Fibroblast of gingiva (primary cell): ENCODE results near the gene EVX2.
A peak's percentile ranks its signal among the peaks of the same experiment; 100 is the strongest.

Experiments
- DNase-seq: peaks from one replicate; pipeline ENCODE4 v3.0.0-alpha.2; 2011; ENCODE audit warnings: low read depth

The EVX2 gene

DNA sequence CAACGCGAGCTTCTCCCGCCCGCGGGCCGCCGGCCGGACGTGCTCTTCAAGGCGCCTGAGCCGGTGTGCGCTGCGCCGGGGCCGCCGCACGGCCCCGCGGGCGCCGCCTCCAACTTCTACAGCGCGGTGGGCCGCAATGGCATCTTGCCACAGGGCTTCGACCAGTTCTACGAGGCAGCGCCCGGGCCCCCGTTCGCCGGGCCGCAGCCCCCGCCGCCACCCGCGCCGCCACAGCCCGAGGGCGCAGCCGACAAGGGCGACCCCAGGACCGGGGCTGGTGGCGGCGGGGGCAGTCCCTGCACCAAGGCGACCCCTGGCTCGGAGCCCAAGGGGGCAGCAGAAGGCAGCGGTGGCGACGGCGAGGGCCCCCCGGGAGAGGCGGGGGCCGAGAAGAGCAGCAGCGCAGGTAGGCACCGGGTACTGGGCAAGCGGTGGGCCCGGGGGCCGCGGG is 24.0 kb upstream of the EVX2 start:
- DNase-seq = no peak

DNA sequence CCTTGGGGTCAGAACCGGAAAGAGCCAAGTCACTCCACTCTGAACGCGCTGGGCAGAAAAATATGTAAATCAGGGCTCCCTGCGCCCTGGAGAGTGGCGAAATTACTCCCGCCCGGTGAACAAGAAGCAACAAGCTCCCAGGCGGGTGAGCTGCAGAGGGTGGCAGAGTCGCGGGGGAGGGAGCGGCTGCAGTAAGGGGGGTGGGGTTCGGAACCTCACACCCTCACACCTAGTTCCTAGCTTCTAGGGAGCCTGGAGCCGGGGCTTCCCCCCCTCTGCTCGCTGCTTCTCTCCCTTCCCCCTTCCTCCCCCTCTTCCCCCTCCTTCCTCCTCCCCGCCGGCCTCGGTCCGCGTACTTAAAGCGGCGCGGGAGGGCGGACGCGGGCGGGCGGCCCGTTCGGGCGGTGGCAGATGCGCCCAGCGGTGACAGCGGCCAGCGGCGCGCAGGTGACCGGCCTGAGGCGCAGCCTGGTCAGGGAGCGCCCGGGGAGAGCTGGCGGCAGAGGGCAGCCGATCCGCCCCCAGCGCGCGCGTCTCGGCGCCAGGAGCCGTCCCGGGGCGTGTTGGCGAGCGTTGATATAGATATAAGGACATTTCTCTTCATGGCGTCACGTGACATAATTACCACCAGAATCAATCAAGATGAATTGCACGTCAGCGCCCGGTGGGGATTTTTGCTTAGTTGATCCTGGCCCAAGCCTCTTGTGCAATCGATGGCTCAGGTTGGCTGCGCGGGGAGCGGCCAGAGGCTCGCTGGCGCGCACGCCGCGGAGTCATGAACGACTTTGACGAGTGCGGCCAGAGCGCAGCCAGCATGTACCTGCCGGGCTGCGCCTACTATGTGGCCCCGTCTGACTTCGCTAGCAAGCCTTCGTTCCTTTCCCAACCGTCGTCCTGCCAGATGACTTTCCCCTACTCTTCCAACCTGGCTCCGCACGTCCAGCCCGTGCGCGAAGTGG is 23.1 kb upstream of the EVX2 start, which contains the start of gene HOXD11:
TSS of gene HOXD11 (plus strand) at position 700 of the 959 bp plus-strand sequence. CDS start at position 776, 76 bp downstream.
- no peak for DNase-seq

DNA sequence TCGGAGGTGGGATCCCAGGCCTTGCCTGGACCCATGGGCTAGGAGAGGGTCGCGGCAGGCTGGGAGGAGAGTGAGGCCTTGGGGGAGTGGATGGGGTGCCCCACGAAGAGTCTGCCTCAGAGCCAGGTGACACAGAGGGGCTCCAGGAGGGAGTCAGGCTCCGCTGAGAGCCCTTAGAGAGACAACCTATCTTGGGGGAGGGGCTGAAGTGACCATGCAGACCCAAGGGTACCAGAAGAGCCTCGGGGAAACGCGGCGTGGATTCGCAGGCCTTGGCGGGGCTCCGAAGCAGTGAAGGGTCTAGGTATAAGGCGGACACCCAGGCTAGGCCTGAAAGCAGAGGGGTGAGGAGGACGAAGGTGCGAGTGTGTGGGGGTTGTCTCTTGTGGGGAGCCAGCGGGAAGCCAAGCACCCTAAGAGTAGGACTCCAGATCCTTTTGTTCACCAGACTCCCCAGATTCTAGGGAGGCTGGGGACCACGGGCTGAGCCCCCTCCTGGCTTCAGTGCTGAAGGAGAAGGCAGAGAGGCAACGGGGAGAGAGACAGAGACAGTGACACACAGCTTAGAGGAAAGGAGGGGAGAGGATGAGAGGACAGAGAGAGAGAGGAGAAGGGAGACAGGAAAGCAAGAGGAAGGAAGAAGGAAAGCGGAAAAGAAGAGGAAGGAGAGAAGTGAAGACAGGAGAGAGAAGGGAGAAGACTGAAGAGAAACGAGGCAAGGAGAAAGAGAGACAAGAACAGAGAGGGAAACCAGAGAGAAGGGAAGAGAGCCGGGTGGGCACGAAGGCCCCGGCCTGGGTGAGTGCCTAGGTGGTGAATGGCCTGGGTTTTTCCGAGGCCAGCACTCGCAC is 22.2 kb upstream of the EVX2 start:
- no peak for DNase-seq

DNA sequence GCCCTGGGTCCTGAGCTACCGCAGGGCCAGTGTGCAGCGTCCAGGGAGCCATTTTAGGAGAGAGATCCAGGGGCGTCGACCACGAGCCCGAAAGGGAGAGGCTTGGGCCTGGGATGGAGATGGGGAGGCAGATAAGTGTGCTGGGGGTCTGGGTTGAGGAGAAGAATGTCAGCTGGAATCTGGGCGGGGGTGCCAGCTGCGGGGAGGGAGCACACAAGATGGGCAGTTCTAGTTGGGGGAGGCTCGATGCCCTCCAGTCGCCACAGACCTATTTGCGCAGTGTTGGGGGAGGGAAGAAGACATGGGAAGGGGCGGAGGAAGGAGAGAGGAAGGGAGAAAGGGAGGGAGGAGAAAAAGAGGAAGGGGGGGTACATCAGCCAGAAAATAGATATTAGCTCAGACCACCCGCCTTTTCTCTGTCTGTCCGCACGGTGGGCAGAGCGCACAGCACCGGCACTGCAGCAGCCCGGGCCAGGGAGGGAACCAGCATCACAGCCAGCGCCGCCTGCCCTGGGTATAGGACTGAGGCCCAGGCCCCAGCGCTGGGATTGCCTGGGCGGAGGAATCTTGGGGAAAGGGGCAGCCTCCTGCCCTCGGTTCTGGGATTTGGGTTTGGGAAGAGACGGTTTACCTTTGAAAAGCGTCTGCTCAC is 21.4 kb upstream of the EVX2 start:
- DNase-seq = no peak

DNA sequence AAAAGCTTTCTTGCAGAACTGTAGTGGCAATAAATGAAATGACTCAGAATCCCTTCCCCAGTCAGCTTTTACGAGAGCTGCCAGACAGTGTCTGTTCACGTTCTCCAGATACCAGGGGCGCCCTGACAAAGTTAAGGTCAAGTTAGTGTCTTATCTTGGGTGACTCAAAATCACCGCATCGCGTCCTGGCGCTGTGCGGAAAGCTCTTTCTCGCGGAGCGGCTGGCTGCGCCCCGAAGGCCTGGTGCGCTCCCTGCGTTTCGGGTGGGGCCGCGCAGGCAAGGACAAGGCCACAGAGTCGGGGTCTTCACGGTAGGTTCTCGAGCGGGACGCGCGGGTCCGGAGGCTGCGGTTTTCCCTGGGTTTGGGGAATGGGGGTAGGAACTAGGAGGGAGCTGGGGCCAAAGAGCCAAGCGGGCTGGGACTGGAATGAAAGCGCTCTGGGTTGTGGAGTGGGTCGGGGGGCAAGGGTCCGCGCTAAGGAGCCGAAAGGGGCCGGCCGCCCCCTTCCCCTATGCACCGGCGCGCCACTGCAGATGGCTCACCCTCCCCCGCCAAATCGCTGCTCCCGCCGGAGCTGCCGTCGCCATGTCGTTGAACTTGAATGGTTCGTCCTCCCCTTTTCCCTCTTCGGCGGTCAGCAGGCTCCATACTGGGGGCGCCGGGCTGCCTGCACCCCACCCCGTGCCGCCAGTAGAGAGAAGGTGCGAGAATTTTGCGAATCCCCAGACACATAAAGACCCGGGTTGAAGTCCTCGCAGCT is 20.7 kb upstream of the EVX2 start:
- DNase-seq = no peak

DNA sequence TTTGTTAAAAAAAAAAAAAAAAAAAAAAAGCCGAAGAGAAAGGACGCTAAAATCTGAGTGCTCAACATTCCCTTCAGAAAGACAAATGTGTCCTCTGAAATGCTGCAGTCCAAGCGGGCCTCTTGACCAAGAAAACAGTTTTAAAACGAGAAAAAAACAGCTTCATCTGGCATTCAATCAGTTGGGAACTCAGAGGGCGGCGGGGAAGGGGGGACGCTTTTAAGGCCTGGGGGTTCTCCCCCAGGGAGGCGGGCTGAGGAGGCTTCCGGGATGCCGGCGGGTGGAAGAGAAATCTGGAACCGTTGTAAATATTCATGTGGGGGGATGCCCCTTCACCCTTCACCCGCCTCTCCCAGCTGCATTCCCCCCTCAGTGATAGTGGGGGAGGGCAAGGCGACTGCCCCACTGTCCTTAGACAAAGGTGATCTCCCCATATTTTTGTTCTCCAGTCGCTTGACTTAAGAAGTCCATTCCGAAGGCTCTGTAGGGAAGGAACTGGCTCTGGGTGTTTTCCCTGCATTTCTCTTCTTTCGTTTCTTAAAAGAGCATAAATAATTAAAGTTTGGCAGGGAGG is 20.1 kb upstream of the EVX2 start:
- DNase-seq = no peak

DNA sequence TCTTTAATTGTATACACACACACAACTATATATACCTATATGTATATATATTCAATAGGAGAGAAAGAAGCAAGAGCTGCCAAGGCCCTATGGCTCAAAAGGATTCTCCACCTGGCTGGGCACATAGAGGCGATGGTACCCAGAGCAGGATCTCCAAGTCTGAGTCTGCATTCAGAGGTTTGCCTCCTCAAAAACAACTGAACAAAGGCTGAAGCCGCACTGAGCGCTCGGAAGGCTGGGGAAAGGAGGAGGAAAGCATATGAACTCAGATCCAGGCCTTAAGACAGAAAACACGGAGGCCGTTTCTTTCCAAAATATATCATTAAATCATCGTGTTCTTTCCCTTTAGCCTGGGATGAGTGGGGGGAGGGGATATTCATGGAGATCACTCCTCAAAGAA is 19.4 kb upstream of the EVX2 start:
- no peak for DNase-seq

DNA sequence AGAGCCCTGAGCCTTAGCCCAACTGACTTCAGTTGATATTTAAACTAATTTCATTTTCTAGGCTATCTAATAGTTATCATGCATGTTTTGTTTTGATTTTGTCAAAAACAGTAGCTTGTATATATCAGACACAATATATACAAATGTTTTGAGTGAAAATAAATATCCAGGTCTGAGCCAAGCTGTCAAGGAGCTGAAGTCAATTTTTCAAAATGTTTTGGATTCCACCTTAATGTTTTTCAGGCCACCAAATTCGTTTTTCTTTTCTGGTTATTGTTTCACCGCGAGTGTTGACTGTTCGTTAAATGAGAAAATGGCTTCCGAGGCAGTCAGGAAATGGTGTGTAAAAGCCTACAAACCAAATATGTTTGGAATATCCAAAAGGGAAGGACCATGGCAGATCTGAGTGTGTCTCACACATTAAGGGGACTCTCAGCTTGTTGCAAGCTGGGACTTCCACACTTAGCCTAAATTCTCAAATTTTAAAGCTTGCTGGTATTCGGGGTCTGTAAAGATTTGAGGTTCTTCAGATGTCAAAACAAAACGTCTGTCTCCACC is 18.6 kb upstream of the EVX2 start:
- DNase-seq = no peak

DNA sequence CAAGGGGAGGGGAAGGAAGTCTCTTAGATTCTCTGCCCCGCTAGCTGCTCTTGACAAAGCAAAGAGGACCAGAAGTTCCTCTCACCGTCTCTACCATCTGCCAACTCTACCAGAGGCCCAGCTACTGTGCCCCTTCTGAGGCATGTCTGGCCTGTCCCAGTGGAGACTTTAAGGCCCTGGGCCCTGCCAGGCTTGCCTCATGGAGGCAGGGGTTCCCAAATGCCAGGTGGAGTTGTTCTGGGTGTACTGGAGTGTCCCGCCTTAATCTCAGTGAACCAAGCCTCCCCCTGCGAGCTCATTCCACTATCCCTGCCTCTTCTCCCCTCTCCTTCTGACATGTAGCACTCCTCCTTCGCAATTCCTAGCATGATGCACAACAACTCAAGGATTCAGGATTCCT is 18.1 kb upstream of the EVX2 start:
- no peak for DNase-seq

DNA sequence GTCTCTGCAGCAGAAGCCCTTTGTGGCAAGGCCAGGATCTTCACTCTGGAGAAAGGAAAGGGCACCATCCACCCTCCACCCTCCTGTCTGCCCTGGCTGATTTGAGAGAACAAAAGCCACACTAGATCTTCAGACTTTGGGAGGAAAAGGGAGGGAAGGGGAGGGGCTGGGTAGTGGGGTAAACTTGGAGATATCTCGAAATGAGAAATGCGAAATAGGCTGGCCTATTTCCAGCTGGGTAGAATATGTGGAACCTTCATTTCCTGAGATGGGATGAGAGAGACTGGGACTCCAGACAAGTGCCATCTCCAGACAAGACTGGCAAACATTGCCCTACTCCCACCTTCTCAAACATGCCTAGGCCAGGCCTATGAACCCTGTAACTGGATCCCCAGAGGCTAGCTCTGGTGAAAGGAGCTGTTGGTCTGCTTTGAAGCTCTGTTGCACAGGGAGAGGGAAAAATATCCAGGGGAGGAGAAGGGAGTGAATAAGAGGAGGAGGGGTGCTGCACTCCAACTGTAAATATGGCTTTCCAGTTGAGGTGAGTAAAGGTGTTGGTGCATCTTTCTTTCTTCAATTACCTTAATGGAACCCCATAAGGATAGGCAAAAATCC is 17.6 kb upstream of the EVX2 start:
- no peak for DNase-seq

DNA sequence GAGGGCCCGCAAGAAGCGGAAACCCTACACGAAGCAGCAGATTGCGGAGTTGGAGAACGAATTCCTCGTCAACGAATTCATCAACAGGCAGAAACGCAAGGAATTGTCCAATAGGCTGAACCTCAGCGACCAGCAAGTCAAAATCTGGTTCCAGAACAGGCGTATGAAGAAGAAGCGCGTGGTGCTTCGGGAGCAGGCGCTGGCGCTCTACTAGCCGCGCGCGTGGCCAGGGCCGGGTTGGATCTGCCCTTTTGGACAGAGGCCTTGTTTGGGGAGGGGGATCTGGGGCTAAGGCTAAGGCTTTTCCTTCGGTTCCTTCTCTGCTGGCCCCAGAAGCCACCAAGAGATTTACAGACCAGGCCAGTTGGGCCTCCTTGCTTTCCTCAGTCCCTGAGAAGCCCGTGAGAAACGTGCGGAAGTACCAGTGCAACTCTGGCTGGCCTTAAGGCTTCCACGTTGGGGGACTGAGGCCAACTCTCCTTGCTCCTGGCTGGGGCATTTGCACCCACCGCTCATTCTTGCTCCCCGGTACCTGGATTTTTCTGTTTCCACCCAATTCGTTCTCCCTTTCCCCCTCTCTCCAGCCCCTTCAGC is 16.9 kb upstream of the EVX2 start:
- DNase-seq = no peak

DNA sequence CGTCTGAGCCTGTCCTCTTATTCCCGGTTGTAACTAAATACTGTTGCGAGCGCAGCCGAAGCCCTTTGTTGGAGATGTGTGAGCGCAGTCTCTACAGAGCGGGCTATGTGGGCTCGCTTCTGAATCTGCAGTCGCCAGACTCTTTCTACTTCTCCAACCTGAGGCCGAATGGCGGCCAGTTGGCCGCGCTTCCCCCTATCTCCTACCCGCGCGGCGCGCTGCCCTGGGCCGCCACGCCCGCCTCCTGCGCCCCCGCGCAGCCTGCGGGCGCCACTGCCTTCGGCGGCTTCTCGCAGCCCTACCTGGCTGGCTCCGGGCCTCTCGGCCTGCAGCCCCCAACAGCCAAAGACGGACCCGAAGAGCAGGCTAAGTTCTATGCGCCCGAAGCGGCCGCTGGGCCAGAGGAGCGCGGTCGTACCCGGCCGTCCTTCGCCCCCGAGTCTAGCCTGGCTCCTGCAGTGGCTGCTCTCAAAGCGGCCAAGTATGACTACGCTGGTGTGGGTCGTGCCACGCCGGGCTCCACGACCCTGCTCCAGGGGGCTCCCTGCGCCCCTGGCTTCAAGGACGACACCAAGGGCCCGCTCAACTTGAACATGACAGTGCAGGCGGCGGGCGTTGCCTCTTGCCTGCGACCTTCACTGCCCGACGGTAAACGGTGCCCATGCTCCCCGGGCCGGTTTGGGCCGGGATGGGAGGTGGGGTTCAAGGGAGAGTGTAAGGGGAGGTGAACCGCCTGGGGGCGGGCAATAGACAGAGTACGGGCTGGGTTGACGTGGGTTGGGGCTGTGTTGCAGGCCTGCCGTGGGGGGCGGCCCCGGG is 16.2 kb upstream of the EVX2 start, which contains the start of gene HOXD12:
TSS of gene HOXD12 (plus strand) at position 68 of the 819 bp plus-strand sequence. CDS start at position 75, 7 bp downstream.
- no peak for DNase-seq

DNA sequence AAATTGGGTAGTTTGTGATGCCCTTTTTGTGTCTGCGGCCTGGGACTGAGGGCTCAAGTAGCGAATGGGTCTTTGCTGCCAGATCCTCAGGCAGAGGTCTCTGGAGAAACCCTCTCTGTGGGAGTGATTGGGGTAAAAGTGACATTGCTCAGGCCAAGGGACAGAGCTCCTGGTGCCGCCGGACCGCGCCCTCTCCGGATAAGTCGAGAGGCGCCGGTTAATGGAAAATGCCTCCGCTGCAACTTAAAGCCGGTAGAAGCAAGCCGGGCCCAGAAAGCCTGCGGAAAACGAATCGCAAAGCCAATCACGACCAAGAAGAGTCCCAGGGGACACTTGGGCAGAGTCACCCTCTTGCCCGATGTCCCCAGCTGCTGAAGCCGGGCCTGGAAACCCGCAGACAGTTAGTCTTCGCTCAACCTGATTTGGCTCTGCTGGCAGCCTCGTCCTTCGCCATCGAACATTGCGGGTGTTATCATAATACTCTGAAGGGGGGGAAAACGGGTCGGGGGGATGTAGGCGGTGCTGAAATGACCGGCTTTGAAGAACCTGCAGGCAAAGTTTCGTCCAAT is 15.5 kb upstream of the EVX2 start:
- DNase-seq = no peak

DNA sequence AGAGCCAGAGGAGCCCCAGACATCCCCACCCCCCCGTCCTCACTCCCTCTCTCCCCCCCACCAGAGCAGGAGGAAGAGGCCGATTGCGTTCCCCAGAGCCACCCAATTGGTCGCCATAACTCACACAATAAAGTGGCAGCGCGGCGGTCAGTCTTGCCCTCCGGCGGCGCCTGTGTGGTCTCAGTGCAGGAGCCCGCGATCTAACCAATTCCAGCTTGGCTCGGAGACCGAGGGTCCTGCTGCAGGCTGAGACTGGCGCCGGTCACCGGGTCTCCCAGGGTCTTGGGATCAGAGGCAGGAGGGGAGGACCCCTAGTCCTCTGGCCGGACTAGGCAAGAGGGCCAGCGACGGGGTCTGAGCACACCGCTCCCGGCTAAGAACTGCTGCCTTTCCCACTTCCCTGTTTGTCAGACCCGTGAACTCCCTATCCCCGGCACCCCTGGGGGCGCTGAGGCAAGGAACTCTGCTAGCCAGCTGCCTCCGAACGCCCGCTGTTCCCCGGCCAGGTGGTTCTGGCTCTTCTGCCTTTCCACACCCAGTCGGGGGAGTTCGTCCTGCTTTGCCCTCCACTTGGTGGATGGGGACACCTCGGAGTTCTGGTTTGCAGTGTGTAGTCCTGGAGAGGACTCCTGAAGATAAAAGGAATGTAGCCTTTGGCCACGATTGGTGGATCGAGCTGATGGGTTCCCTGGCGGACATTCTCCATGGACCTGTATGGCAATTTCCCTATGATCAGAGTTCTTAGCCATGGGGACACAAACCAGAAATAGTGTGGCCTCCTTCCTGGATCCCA is 14.8 kb upstream of the EVX2 start:
- DNase-seq = no peak

DNA sequence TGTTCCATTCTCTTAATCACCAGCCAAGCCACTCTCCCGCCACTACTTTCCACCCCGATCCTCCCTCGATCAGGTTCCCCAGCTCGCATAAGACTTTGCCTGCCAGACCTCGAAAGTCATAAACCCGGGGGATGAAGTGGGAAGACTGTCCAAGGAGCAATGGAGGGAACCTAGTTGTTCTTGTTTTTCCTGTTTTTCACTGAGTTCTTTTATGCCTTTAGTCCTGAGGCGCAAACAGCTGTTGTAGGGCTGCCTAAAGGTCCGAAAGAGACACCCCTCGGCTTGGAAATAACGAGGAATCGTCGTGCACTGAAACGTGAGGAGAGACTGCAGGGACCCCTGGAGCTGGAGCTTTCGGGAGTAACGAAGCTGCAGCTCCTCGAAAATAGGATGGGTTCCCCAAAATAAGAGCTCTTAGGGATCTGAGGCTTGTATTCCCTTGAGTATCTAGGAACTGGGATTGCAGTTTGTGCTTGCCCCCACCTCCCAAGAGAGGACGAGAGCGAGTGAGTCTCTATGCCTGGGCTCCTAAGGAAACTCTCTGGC is 14.1 kb upstream of the EVX2 start:
- DNase-seq = no peak

DNA sequence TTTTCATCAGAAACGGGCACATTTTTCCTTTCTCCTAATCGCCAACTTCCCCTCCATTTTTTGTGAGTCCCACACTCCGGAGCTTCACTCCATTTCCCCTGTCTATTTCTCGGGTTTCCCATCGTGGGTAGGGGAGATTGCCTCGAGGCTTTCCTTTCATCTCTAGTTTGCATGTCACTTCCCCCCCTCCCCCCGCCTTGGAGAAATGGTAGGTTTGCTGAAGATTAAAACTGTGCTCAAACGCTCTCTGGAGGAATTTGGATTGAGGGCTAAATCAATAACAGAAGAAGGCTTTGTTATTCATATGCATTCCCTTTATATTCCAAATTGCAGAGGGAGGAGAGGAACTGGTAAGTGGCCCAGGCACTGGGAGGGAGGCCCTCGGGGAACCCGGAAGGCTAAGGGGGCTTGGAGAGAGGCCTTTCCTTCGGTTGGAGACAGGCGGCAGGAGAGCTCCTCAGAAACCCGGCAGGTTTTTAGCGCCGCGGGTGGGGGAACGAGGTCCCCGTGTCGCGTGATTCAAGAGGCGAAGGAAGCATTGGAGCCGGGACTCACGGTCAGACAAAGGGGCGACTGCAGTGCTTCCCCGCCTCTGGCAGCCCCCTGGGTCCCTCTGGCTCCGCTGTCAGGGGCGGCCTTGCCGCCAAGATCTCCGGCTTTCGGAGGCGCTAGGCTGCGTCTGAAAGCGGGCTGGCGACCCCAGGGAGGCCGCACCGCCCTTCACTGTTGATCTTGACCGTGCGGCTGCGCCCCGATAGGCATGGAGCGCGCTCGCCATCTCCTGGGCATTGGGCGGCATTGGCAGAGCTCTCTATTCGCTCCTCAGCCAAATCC is 13.4 kb upstream of the EVX2 start:
- DNase-seq = peak; percentile 51
